ENCODE data around the gene PRDX5. TPM values are rescaled to one million over a fixed set of nuclear protein-coding genes. Genes with fewer than 3 reads are reported as not detected.

Gene PRDX5
- total RNA-seq, 2 experiments from 2014 or later: 103 to 105 TPM

DNA sequence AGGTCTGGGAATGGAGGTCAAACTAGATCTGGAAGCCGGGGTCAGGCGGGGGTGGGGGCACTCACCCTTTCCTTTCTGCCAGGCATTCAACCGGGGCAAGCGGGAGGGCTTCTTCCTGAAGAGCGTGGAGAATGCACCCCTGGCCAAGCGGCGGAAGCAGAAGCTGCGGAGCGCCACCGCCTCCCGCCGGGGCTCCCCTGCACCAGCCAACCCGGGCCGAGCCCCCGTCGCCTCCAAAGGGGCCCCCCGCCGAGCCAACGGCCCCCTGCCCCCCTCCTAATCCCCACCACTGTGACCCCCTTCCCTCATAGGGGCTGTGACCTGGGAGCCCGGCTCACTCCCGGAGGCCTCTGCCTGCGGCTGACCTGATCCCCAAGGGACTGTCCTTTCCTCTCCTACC is 53.3 kb downstream of the PRDX5 start:
- Mint-ChIP-seq H3K27me3 (no peaks in the 10 kb centered on the region), H3K9me3 (no peaks in the 10 kb centered on the region), H3K4me1 (ENCODE audit: low read depth) (peaks cover 3% of the 10 kb centered on the region), H3K27ac (no peak overlapping the region), H3K36me3 (ENCODE audit: low read depth) (peaks cover 19% of the 10 kb centered on the region), H3K4me3 (no peak overlapping the region)
- ChIA-PET POLR2A (no interaction called here), CTCF (interaction anchor here (1.3 kb wide), 1 partner anchor 11 kb away, joined by 3 read pairs; no protein-coding TSS in a partner anchor)
- no peak for DNase-seq
- TF ChIP-seq, protein P1, sequence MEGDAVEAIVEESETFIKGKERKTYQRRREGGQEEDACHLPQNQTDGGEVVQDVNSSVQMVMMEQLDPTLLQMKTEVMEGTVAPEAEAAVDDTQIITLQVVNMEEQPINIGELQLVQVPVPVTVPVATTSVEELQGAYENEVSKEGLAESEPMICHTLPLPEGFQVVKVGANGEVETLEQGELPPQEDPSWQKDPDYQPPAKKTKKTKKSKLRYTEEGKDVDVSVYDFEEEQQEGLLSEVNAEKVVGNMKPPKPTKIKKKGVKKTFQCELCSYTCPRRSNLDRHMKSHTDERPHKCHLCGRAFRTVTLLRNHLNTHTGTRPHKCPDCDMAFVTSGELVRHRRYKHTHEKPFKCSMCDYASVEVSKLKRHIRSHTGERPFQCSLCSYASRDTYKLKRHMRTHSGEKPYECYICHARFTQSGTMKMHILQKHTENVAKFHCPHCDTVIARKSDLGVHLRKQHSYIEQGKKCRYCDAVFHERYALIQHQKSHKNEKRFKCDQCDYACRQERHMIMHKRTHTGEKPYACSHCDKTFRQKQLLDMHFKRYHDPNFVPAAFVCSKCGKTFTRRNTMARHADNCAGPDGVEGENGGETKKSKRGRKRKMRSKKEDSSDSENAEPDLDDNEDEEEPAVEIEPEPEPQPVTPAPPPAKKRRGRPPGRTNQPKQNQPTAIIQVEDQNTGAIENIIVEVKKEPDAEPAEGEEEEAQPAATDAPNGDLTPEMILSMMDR (IDR thresholded peaks at IDR 0.05): no peak
- intact Hi-C loops (cut with micrococcal nuclease): no loop called here
- ATAC-seq: no peak

Small RNA genes lying within 50 kb of the gene (microRNA-seq; reads per million reads assigned to microRNA genes)
- gene MIR1237 (ENCODE audit: borderline microRNAs expressed, borderline replicate concordance) (not detected), gene MIR7155 (ENCODE audit: borderline microRNAs expressed, borderline replicate concordance) (not detected)

Other genes starting within 250 kb of the PRDX5 start
- gene MACROD1, start 152.0 kb upstream of the PRDX5 start, total RNA-seq: 10 to 100 TPM; 38.7 to 38.8 TPM
- gene STIP1, start 131.9 kb upstream of the PRDX5 start, total RNA-seq: 100 to 1,000 TPM; 396 to 416 TPM
- 100 to 1,000 TPM; 210 to 214 TPM for gene FERMT3, start 111.4 kb upstream of the PRDX5 start, total RNA-seq
- gene TRPT1, start 91.9 kb upstream of the PRDX5 start, total RNA-seq: 10 to 100 TPM; 33.7 to 41.5 TPM
- 10 to 100 TPM; 66.0 to 69.2 TPM for gene NUDT22, start 91.8 kb upstream of the PRDX5 start, total RNA-seq
- gene DNAJC4, start 87.6 kb upstream of the PRDX5 start, total RNA-seq: 10 to 100 TPM; 25.8 to 26.1 TPM
- 100 to 1,000 TPM in 1 of 2 experiments, 10 to 100 TPM in 1; 86.6 to 104 TPM for gene VEGFB, start 83.5 kb upstream of the PRDX5 start, total RNA-seq
- gene FKBP2, start 77.0 kb upstream of the PRDX5 start, total RNA-seq: 10 to 100 TPM; 23.5 to 26.9 TPM
- 100 to 1,000 TPM; 285 to 287 TPM for gene PPP1R14B, start 71.2 kb upstream of the PRDX5 start, total RNA-seq
- 1 to 10 TPM; 8.7 to 9.6 TPM for gene PLCB3, start 66.6 kb upstream of the PRDX5 start, total RNA-seq
- 10 to 100 TPM; 17.2 to 17.7 TPM for gene BAD, start 33.5 kb upstream of the PRDX5 start, total RNA-seq
- 10 to 100 TPM; 23.7 to 28.5 TPM for gene GPR137, start 32.3 kb upstream of the PRDX5 start, total RNA-seq
- under 1 TPM in 1 of 2 experiments, not detected in 1; 0.23 TPM for gene KCNK4, start 26.8 kb upstream of the PRDX5 start, total RNA-seq
- under 1 TPM in 1 of 2 experiments, not detected in 1; 0.52 TPM for gene CATSPERZ, start 17.8 kb upstream of the PRDX5 start, total RNA-seq
- gene ESRRA, start 12.6 kb upstream of the PRDX5 start, total RNA-seq: 10 to 100 TPM; 37.5 to 42.4 TPM
- gene TRMT112, start 562 bp upstream of the PRDX5 start, total RNA-seq: 100 to 1,000 TPM; 197 TPM
- 10 to 100 TPM; 65.8 to 76.1 TPM for gene CCDC88B, start 22.1 kb downstream of the PRDX5 start, total RNA-seq
- 10 to 100 TPM; 24.6 to 26.0 TPM for gene RPS6KA4, start 41.0 kb downstream of the PRDX5 start, total RNA-seq
- not detected for gene SLC22A11, start 237.8 kb downstream of the PRDX5 start, total RNA-seq